SK-N-SH treated with all-trans-retinoic acid at 6 μM for 48 hours (cell line): ENCODE measurements around the gene DUOX2.

ENCODE experiments used
- ATAC-seq: fragments of 200-7000 bp; cut with Tn5 transposase; 3 replicates; pipeline ENCODE4 v1.9.1; 2020; ENCODE audit warnings: mild to moderate bottlenecking, moderate library complexity
- BACH2 ChIP-seq: fragments of 250-450 bp; sonication (Bioruptor Pico); IDR thresholded peaks from 2 replicates; pipeline ENCODE4 v1.9.0; 2021; ENCODE audit warnings: mild to moderate bottlenecking, borderline replicate concordance
- CSDC2 ChIP-seq: fragments of 250-450 bp; sonication (Bioruptor Pico); IDR thresholded peaks from 2 replicates; pipeline ENCODE4 v1.5.0; 2020; ENCODE audit warnings: mild to moderate bottlenecking, moderate library complexity
- CSRNP3 ChIP-seq: fragments of 250-450 bp; sonication (Bioruptor Pico); IDR thresholded peaks from 2 replicates; pipeline ENCODE4 v1.5.1; 2021; ENCODE audit warnings: mild to moderate bottlenecking, moderate library complexity
- ESRRG ChIP-seq: fragments of 250-450 bp; sonication (Bioruptor Pico); IDR thresholded peaks from 2 replicates; pipeline ENCODE4 v1.6.1; 2021; ENCODE audit warnings: mild to moderate bottlenecking
- GLIS3 ChIP-seq: fragments of 250-450 bp; sonication (Bioruptor Pico); IDR thresholded peaks from 2 replicates; pipeline ENCODE4 v1.5.0; 2020; ENCODE audit warnings: mild to moderate bottlenecking, moderate library complexity
- ISL1 ChIP-seq: fragments of 250-450 bp; sonication (Bioruptor Pico); IDR thresholded peaks from 2 replicates; pipeline ENCODE4 v2.1.2; 2022; ENCODE audit warnings: mild to moderate bottlenecking, moderate library complexity
- OSR1 ChIP-seq: fragments of 250-450 bp; sonication (Bioruptor Pico); IDR thresholded peaks from 2 replicates; pipeline ENCODE4 v1.8.0; 2022; ENCODE audit warnings: moderate library complexity, mild to moderate bottlenecking, inconsistent platforms
- POU6F1 ChIP-seq: fragments of 250-450 bp; sonication (Bioruptor Pico); IDR thresholded peaks from 2 replicates; pipeline ENCODE4 v1.8.0; 2021; ENCODE audit warnings: low read depth, mild to moderate bottlenecking, moderate library complexity, borderline replicate concordance
- PPARA ChIP-seq: fragments of 250-450 bp; sonication (Bioruptor Pico); IDR thresholded peaks from 2 replicates; pipeline ENCODE4 v1.5.0; 2020; ENCODE audit warnings: mild to moderate bottlenecking, borderline replicate concordance
- RARB ChIP-seq: fragments of 250-450 bp; sonication (Bioruptor Pico); IDR thresholded peaks from 2 replicates; pipeline ENCODE4 v1.8.0; 2021; ENCODE audit warnings: mild to moderate bottlenecking, moderate library complexity
- SNAI2 ChIP-seq: fragments of 250-450 bp; sonication (Bioruptor Pico); IDR thresholded peaks from 2 replicates; pipeline ENCODE4 v1.5.0; 2020; ENCODE audit warnings: mild to moderate bottlenecking, moderate library complexity
- TCF4 ChIP-seq: fragments of 250-450 bp; sonication (Bioruptor Pico); IDR thresholded peaks from 2 replicates; pipeline ENCODE4 v1.8.0; 2021; ENCODE audit warnings: mild to moderate bottlenecking, moderate library complexity, borderline replicate concordance
- TOX ChIP-seq: fragments of 250-450 bp; sonication (Bioruptor Pico); IDR thresholded peaks from 2 replicates; pipeline ENCODE4 v1.8.0; 2021; ENCODE audit warnings: mild to moderate bottlenecking, moderate library complexity, borderline replicate concordance
- ZC3H10 ChIP-seq: fragments of 250-450 bp; sonication (Bioruptor Pico); IDR thresholded peaks from 2 replicates; pipeline ENCODE4 v1.5.1; 2021; ENCODE audit warnings: mild to moderate bottlenecking, moderate library complexity
- ZFP3 ChIP-seq: fragments of 250-450 bp; sonication (Bioruptor Pico); IDR thresholded peaks from 2 replicates; pipeline ENCODE4 v1.5.0; 2020; ENCODE audit warnings: mild to moderate bottlenecking, moderate library complexity
- ZFP30 ChIP-seq: fragments of 450-650 bp; formaldehyde crosslinking; IDR thresholded peaks from 2 replicates; pipeline ENCODE4 v1.5.0; 2022; ENCODE audit warnings: mild to moderate bottlenecking, moderate library complexity
- ZNF565 ChIP-seq: fragments of 450-650 bp; formaldehyde crosslinking; conservative IDR thresholded peaks from 2 replicates; pipeline ENCODE4 v1.5.0; 2020; ENCODE audit warnings: low read depth, mild to moderate bottlenecking, moderate library complexity
- ZNF70 ChIP-seq: fragments of 450-650 bp; formaldehyde crosslinking; IDR thresholded peaks from 2 replicates; pipeline ENCODE4 v1.5.0; 2020; ENCODE audit warnings: mild to moderate bottlenecking, moderate library complexity
- ZNF8 ChIP-seq: fragments of 450-650 bp; formaldehyde crosslinking; IDR thresholded peaks from 2 replicates; pipeline ENCODE4 v1.5.0; 2020; ENCODE audit warnings: mild to moderate bottlenecking, moderate library complexity
- TF ChIP-seq, protein P1 (sequence below): fragments of 250-450 bp; sonication (Bioruptor Pico); IDR thresholded peaks from 2 replicates; pipeline ENCODE4 v1.5.1; 2020; ENCODE audit warnings: low read depth, mild to moderate bottlenecking, moderate library complexity
- TF ChIP-seq, protein P2 (sequence below): fragments of 250-450 bp; sonication (Bioruptor Pico); IDR thresholded peaks from 2 replicates; pipeline ENCODE4 v1.5.0; 2020; ENCODE audit warnings: mild to moderate bottlenecking, moderate library complexity
- TF ChIP-seq, protein P3 (sequence below): fragments of 250-450 bp; sonication (Bioruptor Pico); IDR thresholded peaks from 2 replicates; pipeline ENCODE4 v1.8.0; 2020; ENCODE audit warnings: mild to moderate bottlenecking, moderate library complexity, borderline replicate concordance

The DUOX2 gene

DNA sequence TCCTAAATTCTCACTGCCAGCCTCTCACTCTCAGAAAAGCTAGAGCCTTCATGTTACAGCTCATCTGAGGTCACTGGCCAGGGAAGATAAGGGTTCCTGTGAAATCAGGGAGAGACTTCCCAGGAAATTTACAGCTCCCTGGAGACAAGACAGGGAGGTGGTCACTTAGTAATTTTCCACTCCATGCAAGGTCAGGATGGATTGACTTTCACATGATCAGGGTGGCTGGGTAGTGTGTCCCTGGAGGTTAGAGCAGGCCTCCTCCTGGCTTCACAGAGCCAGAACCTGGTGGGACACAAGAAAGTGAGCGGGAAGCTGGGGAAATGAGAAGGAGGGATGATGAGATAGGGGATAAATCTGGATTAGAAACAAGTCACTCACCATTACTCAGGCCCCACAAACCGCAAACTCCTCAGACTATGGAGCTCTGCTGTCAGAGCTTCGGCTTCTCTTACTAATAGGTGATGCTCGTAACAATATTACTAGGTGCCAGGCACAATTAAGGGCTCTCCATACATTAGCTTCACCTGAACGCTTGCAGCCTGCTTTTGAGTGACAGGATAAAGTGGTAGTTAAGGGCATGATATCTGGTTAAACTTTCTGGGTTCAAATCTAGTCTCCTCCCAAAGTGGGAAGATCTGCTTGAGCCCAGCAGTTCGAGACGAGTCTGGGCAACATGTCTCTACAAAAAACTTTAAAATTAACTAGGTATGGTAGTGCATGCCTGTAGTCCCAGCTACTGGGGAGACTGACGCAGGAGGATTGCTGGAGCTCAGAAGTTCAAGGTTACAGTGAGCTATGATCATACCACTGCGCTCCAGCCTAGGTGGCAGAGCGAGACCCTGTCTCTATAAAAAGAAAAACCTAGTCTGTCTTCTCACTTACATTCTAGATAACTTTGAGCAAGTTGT, 24.9 kb downstream of the DUOX2 start:
- no peak for ATAC-seq
- TF ChIP-seq CSDC2 (no peak), SNAI2 (no peak), ZFP30 (no peak), TOX (CRISPR knock-in tag) (no peak), ISL1 (CRISPR knock-in tag) (no peak), OSR1 (CRISPR knock-in tag) (no peak), ZNF8 (CRISPR knock-in tag) (no peak), TCF4 (no peak), ZNF70 (no peak)
- TF ChIP-seq, protein P1, sequence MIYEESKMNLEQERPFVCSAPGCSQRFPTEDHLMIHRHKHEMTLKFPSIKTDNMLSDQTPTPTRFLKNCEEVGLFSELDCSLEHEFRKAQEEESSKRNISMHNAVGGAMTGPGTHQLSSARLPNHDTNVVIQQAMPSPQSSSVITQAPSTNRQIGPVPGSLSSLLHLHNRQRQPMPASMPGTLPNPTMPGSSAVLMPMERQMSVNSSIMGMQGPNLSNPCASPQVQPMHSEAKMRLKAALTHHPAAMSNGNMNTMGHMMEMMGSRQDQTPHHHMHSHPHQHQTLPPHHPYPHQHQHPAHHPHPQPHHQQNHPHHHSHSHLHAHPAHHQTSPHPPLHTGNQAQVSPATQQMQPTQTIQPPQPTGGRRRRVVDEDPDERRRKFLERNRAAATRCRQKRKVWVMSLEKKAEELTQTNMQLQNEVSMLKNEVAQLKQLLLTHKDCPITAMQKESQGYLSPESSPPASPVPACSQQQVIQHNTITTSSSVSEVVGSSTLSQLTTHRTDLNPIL (CRISPR knock-in tag) = no peak
- TF ChIP-seq, all 23 proteins: peak for 0

- TF ChIP-seq ZNF565 (CRISPR knock-in tag) = no peak
- TF ChIP-seq ZC3H10 = no peak
- TF ChIP-seq, protein P2, sequence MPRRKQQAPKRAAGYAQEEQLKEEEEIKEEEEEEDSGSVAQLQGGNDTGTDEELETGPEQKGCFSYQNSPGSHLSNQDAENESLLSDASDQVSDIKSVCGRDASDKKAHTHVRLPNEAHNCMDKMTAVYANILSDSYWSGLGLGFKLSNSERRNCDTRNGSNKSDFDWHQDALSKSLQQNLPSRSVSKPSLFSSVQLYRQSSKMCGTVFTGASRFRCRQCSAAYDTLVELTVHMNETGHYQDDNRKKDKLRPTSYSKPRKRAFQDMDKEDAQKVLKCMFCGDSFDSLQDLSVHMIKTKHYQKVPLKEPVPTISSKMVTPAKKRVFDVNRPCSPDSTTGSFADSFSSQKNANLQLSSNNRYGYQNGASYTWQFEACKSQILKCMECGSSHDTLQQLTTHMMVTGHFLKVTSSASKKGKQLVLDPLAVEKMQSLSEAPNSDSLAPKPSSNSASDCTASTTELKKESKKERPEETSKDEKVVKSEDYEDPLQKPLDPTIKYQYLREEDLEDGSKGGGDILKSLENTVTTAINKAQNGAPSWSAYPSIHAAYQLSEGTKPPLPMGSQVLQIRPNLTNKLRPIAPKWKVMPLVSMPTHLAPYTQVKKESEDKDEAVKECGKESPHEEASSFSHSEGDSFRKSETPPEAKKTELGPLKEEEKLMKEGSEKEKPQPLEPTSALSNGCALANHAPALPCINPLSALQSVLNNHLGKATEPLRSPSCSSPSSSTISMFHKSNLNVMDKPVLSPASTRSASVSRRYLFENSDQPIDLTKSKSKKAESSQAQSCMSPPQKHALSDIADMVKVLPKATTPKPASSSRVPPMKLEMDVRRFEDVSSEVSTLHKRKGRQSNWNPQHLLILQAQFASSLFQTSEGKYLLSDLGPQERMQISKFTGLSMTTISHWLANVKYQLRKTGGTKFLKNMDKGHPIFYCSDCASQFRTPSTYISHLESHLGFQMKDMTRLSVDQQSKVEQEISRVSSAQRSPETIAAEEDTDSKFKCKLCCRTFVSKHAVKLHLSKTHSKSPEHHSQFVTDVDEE (CRISPR knock-in tag) = no peak
- TF ChIP-seq ZFP3 (CRISPR knock-in tag) = no peak
- TF ChIP-seq, protein P1 (CRISPR knock-in tag) = no peak
- no peak for TF ChIP-seq OSR1 (CRISPR knock-in tag)
- no peak for TF ChIP-seq ESRRG
- no peak for TF ChIP-seq ZFP30
- TF ChIP-seq CSRNP3 (CRISPR knock-in tag) = no peak
- TF ChIP-seq BACH2 (CRISPR knock-in tag) = no peak
- TF ChIP-seq, protein P3, sequence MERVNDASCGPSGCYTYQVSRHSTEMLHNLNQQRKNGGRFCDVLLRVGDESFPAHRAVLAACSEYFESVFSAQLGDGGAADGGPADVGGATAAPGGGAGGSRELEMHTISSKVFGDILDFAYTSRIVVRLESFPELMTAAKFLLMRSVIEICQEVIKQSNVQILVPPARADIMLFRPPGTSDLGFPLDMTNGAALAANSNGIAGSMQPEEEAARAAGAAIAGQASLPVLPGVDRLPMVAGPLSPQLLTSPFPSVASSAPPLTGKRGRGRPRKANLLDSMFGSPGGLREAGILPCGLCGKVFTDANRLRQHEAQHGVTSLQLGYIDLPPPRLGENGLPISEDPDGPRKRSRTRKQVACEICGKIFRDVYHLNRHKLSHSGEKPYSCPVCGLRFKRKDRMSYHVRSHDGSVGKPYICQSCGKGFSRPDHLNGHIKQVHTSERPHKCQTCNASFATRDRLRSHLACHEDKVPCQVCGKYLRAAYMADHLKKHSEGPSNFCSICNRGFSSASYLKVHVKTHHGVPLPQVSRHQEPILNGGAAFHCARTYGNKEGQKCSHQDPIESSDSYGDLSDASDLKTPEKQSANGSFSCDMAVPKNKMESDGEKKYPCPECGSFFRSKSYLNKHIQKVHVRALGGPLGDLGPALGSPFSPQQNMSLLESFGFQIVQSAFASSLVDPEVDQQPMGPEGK (CRISPR knock-in tag) = no peak
- no peak for TF ChIP-seq ZNF8 (CRISPR knock-in tag)
- no peak for TF ChIP-seq TCF4
- TF ChIP-seq TOX (CRISPR knock-in tag) = no peak
- TF ChIP-seq PPARA (CRISPR knock-in tag) = no peak
- TF ChIP-seq GLIS3 = no peak
- TF ChIP-seq RARB (CRISPR knock-in tag) = no peak
- no peak for TF ChIP-seq POU6F1
- no peak for ATAC-seq
Measured at GRCh38 chr15:45087513-45087912, 26.5 kb downstream of the DUOX2 start.
